HFFc6 (cell line): ENCODE measurements around the gene ANKRD65. TPM values are rescaled to one million over a fixed set of nuclear protein-coding genes. Genes with fewer than 3 reads are reported as not detected.

Experiments used
- DNase-seq: peaks from one replicate; pipeline ENCODE4 v3.0.0-alpha.2; 2018
- H3K27ac Mint-ChIP-seq: 2 replicates; pipeline ENCODE4 v1.8.0; 2020; ENCODE audit warnings: mild to moderate bottlenecking, mixed read lengths
- H3K27me3 Mint-ChIP-seq: 2 replicates; pipeline ENCODE4 v1.8.0; 2021; ENCODE audit warnings: mild to moderate bottlenecking, moderate library complexity, mixed read lengths; ENCODE audit not compliant: insufficient read depth
- H3K36me3 Mint-ChIP-seq: 2 replicates; pipeline ENCODE4 v1.8.0; 2021; ENCODE audit warnings: low read depth, mixed read lengths
- H3K4me1 Mint-ChIP-seq: 2 replicates; pipeline ENCODE4 v1.8.0; 2020; ENCODE audit warnings: low read depth, mixed read lengths
- H3K4me3 Mint-ChIP-seq: 2 replicates; pipeline ENCODE4 v1.8.0; 2020; ENCODE audit warnings: mild to moderate bottlenecking, moderate library complexity, mixed read lengths
- H3K9me3 Mint-ChIP-seq: 2 replicates; pipeline ENCODE4 v1.8.0; 2020; ENCODE audit warnings: mild to moderate bottlenecking, mixed read lengths
- CTCF ChIP-seq: fragments of 200-600 bp; sonication (generic); IDR thresholded peaks from 2 replicates; pipeline ENCODE4 v1.5.0; 2021; ENCODE audit warnings: antibody characterized with exemption, mild to moderate bottlenecking
- total RNA-seq, 6 experiments: library from RNA; stranded (reverse); fragmentation: NEBNext Ultra II Directional; extraction: Animal tissue kit (Norgen Biotek cat#: 25700); gene quantifications; 2 replicates in 1 of 6; 3 replicates in 5 of 6; pipeline ENCODE4 v1.2.3, GENCODE V29; 2021

Gene ANKRD65
- total RNA-seq, 6 experiments from 2014 or later = 0.14 TPM; not detected in 4

- DNase-seq = no peak
- Mint-ChIP-seq H3K27me3 (peaks cover 4% of the 10 kb centered on the region; the same call in 1 of the 2 replicates), H3K27ac (no peak overlapping the region), H3K4me1 (peaks cover 9% of the 10 kb centered on the region; the same call in 1 of the 2 replicates), H3K4me3 (no peak overlapping the region), H3K36me3 (no peaks in the 10 kb centered on the region), H3K9me3 (no peaks in the 10 kb centered on the region)
- TF ChIP-seq CTCF = no peak
Observed at GRCh38 chr1:1433804-1434130, 12.7 kb upstream of the ANKRD65 start.

- DNase-seq = no peak
- TF ChIP-seq CTCF = no peak
- no peaks in the 10 kb centered on the region for H3K36me3 Mint-ChIP-seq
- H3K4me3 Mint-ChIP-seq = no peak overlapping the region
- no peak overlapping the region for H3K27ac Mint-ChIP-seq
- peaks cover 5% of the 10 kb centered on the region for H3K9me3 Mint-ChIP-seq
- H3K4me1 Mint-ChIP-seq = peaks cover 9% of the 10 kb centered on the region; the same call in 1 of the 2 replicates
- peaks cover 6% of the 10 kb centered on the region; the same call in 1 of the 2 replicates for H3K27me3 Mint-ChIP-seq
Observed at GRCh38 chr1:1432951-1433803, 12.1 kb upstream of the ANKRD65 start.

- Mint-ChIP-seq H3K27me3 (peaks cover 6% of the 10 kb centered on the region; the same call in 1 of the 2 replicates), H3K36me3 (no peaks in the 10 kb centered on the region), H3K4me1 (peaks cover 9% of the 10 kb centered on the region; the same call in 1 of the 2 replicates), H3K4me3 (no peak overlapping the region), H3K27ac (no peak overlapping the region), H3K9me3 (peaks cover 5% of the 10 kb centered on the region)
- no peak for DNase-seq
- TF ChIP-seq CTCF = no peak
Observed at GRCh38 chr1:1432274-1432950, 11.3 kb upstream of the ANKRD65 start.

- Mint-ChIP-seq H3K4me1 (peaks cover 9% of the 10 kb centered on the region; the same call in 1 of the 2 replicates), H3K27ac (no peak overlapping the region)
- no peak for DNase-seq
Observed at GRCh38 chr1:1431845-1432273, 10.8 kb upstream of the ANKRD65 start.

More at GRCh38 chr1:1431845-1432273, 10.8 kb upstream of the ANKRD65 start:
- Mint-ChIP-seq H3K4me3 (no peak overlapping the region), H3K9me3 (peaks cover 5% of the 10 kb centered on the region), H3K36me3 (no peaks in the 10 kb centered on the region), H3K27me3 (peaks cover 6% of the 10 kb centered on the region; the same call in 1 of the 2 replicates)
- TF ChIP-seq CTCF = no peak
